ENCODE results near the gene SETD4.
A peak's percentile ranks its signal among the peaks of the same experiment; 100 is the strongest.
"Not testable (repeated sequence)": the region's sequence is repeated elsewhere in the genome, so short reads cannot be mapped to it uniquely, and the experiment has no call there.

The SETD4 gene

GRCh38 chr21:36077758-36078157, 17.4 kb upstream of the SETD4 start:
- no peak for DNase-seq (ENCODE audit: low read depth)

- no peak for DNase-seq (ENCODE audit: low read depth)
Observed at GRCh38 chr21:36076878-36077655, 16.7 kb upstream of the SETD4 start.

GRCh38 chr21:36075953-36076352, 15.6 kb upstream of the SETD4 start:
- DNase-seq (ENCODE audit: low read depth): no peak

- no peak for DNase-seq (ENCODE audit: low read depth)
Observed at GRCh38 chr21:36075171-36075570, 14.8 kb upstream of the SETD4 start.

GRCh38 chr21:36073911-36074310, 13.6 kb upstream of the SETD4 start:
- DNase-seq (ENCODE audit: low read depth): not testable (repeated sequence)

- DNase-seq (ENCODE audit: low read depth): no peak
Observed at GRCh38 chr21:36073181-36073580, 12.9 kb upstream of the SETD4 start.

GRCh38 chr21:36072453-36073162, 12.3 kb upstream of the SETD4 start:
- no peak for DNase-seq (ENCODE audit: low read depth)

- no peak for DNase-seq (ENCODE audit: low read depth)
Observed at GRCh38 chr21:36070999-36071398, 10.7 kb upstream of the SETD4 start.

GRCh38 chr21:36069713-36070583, 9.6 kb upstream of the SETD4 start, which contains the start of gene CBR1:
CBR1 (plus strand) TSS chr21:36070024; CDS start chr21:36070116, 92 bp downstream.
- DNase-seq (ENCODE audit: low read depth): peak; percentile 81

- no peak for DNase-seq (ENCODE audit: low read depth)
Observed at GRCh38 chr21:36068748-36069398, 8.5 kb upstream of the SETD4 start.

- no peak for DNase-seq (ENCODE audit: low read depth)
Observed at GRCh38 chr21:36065497-36066036, 5.2 kb upstream of the SETD4 start.

- no peak for DNase-seq (ENCODE audit: low read depth)
Observed at GRCh38 chr21:36064085-36064460, 3.7 kb upstream of the SETD4 start.

- no peak for DNase-seq (ENCODE audit: low read depth)
Observed at GRCh38 chr21:36063375-36064084, 3.2 kb upstream of the SETD4 start.

- DNase-seq (ENCODE audit: low read depth): no peak
Observed at GRCh38 chr21:36061445-36061844, 1.1 kb upstream of the SETD4 start.

GRCh38 chr21:36059823-36060158, 535 bp downstream of the SETD4 start:
- DNase-seq (ENCODE audit: low read depth): no peak

- no peak for DNase-seq (ENCODE audit: low read depth)
Observed at GRCh38 chr21:36055551-36055950, 4.8 kb downstream of the SETD4 start.

- no peak for DNase-seq (ENCODE audit: low read depth)
Observed at GRCh38 chr21:36053715-36054062, 6.6 kb downstream of the SETD4 start.

GRCh38 chr21:36052860-36053714, 7.2 kb downstream of the SETD4 start:
- no peak for DNase-seq (ENCODE audit: low read depth)

- DNase-seq (ENCODE audit: low read depth): no peak
Observed at GRCh38 chr21:36048357-36048756, 12.0 kb downstream of the SETD4 start.

- DNase-seq (ENCODE audit: low read depth): no peak
Observed at GRCh38 chr21:36047139-36047538, 13.2 kb downstream of the SETD4 start.
